Natural killer cell (primary cell): Measurements from ENCODE around the gene MYO15B. TPM values are rescaled to one million over a fixed set of nuclear protein-coding genes. Genes with fewer than 3 reads are reported as not detected.

Experiments used
- ATAC-seq, 3 donors: fragments of 150-1000 bp in 2 of 3; fragments of 200-7000 bp in 1 of 3; cut with Tn5 transposase; 1 replicate in 1 of 3; 2 replicates in 2 of 3; pipeline ENCODE4 v1.10.0; 2021; ENCODE audit warnings: mild to moderate bottlenecking in 2 of 3, moderate library complexity in 2 of 3
- DNase-seq, 2 donors: peaks; one replicate each; pipeline versions ENCODE4 v3.0.0 to v3.0.0-alpha.2; 2013 to 2021; ENCODE audit warnings: mixed read lengths in 1 of 2
- H3K27ac ChIP-seq: one replicate; pipeline ENCODE4 v1.5.1; 2013; ENCODE audit warnings: mild to moderate bottlenecking, low read length
- H3K27me3 ChIP-seq: one replicate; pipeline ENCODE4 v1.6.1; 2013; ENCODE audit warnings: low read length; ENCODE audit not compliant: control insufficient read depth, insufficient read depth
- H3K36me3 ChIP-seq: one replicate; pipeline ENCODE4 v1.6.1; 2013; ENCODE audit warnings: low read length; ENCODE audit not compliant: control insufficient read depth, insufficient read depth
- H3K4me1 ChIP-seq: one replicate; pipeline ENCODE4 v1.6.1; 2013; ENCODE audit warnings: low read length; ENCODE audit not compliant: control insufficient read depth, insufficient read depth
- H3K4me3 ChIP-seq: one replicate; pipeline ENCODE4 v1.5.1; 2013; ENCODE audit warnings: low read length
- H3K9me3 ChIP-seq: one replicate; pipeline ENCODE4 v1.6.1; 2013; ENCODE audit warnings: low read length; ENCODE audit not compliant: control insufficient read depth, insufficient read depth
- H3K27ac Mint-ChIP-seq, 2 donors: one replicate each; pipeline ENCODE4 v1.8.0; 2022; ENCODE audit warnings: mild to moderate bottlenecking in 2 of 2, mixed read lengths in 2 of 2, moderate library complexity in 1 of 2
- H3K27me3 Mint-ChIP-seq, 2 donors: one replicate each; pipeline ENCODE4 v1.8.0; 2022; ENCODE audit warnings: low read depth in 2 of 2, mixed read lengths in 2 of 2
- H3K36me3 Mint-ChIP-seq: one replicate; pipeline ENCODE4 v1.8.0; 2022; ENCODE audit warnings: mixed read lengths
- H3K4me1 Mint-ChIP-seq, 2 donors: one replicate each; pipeline ENCODE4 v1.8.0; 2022; ENCODE audit warnings: mixed read lengths in 2 of 2
- H3K4me3 Mint-ChIP-seq: one replicate; pipeline ENCODE4 v1.8.0; 2022; ENCODE audit warnings: mild to moderate bottlenecking, moderate library complexity, mixed read lengths
- H3K9me3 Mint-ChIP-seq, 2 donors: one replicate each; pipeline ENCODE4 v1.8.0; 2022; ENCODE audit warnings: mixed read lengths in 2 of 2
- WGBS: methylation state at CpG from one replicate; pipeline ENCODE4 v1.1.7; 2013; ENCODE audit warnings: missing lambda C conversion rate; ENCODE audit not compliant: insufficient coverage; 5-methylcytosine and 5-hydroxymethylcytosine counted together
- intact Hi-C: fragments of 100-400 bp; cut with micrococcal nuclease; formaldehyde crosslinking; loops from one replicate; pipeline ENCODE4 v1.14.2; 2022
- total RNA-seq, 4 donors: library from RNA; stranded (reverse); fragments of 120-200 nt in 1 of 4; gene quantifications; one replicate each; pipeline versions ENCODE4 v1.2.3 to v1.2.4, GENCODE V29; 2013 to 2022
- TF ChIP-seq, protein P1 (sequence below): fragments of 200-600 bp; IDR thresholded peaks from one replicate; pipeline ENCODE4 v1.8.0; 2022; ENCODE audit warnings: antibody characterized with exemption

MYO15B gene
- total RNA-seq, 3 donors from 2014 or later (not counting 1 experiment from before 2014, with no cell fraction given): 336 to 372 (median 339) TPM

DNA sequence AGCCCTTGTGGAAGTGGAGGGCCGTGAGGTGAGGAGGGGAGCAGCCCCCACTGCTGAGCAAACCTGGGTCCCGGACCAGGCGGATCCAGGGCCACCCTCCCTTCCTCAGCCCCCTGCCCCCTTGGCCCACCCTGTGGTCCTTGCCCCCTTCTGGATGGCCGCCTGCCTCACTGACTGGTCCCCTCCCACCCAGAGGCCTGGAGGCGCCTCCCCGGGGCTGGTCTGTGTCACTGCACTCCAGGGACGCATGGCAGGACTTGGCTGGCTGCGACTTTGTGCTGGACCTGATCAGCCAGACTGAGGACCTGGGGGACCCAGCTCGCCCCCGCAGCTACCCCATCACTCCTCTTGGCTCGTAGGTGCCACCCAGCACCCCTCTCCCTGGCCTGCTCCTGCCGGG lies 26.4 kb downstream of the MYO15B start:
- 92% methylated on average over 12 of the region's 12 CpGs for WGBS

DNA sequence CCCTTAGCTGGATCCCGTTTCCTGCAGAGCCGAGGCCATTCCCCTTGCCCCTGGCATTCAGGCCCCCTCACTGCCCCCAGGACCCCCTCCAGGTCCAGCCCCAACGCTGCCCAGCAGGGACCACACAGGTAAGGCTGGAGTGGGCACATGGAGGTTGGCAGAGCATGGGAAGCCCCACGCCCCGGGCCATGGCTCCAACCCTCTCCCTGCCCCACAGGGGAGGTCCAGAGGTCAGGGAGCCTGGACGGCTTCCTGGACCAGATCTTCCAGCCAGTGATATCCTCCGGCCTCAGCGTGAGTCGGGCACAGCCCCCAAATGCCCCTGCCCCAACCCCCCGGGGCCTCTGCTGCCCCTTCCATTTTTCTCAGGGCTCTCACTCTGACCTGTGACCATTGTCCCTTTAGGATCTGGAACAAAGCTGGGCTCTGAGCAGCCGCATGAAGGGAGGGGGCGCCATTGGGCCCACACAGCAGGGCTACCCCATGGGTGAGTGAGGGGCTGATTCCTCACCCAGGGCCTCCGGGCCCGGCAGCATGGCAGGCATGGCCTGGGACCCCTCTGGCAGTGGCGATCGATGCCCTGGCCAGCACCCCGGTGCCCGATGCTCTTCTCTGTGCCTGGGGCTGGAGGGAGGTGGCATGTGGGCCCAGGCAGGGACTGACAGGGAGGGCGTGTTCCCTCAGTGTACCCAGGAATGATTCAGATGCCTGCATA lies 27.1 kb downstream of the MYO15B start:
- Mint-ChIP-seq H3K4me3 (no peak overlapping the region), H3K36me3 (no peaks in the 10 kb centered on the region), H3K27me3 (no peaks in the 10 kb centered on the region), H3K27ac (no peak overlapping the region), H3K4me1 (no peaks in the 10 kb centered on the region), H3K9me3 (no peaks in the 10 kb centered on the region)
- no peak overlapping the region for H3K27ac ChIP-seq
- TF ChIP-seq, protein P1, sequence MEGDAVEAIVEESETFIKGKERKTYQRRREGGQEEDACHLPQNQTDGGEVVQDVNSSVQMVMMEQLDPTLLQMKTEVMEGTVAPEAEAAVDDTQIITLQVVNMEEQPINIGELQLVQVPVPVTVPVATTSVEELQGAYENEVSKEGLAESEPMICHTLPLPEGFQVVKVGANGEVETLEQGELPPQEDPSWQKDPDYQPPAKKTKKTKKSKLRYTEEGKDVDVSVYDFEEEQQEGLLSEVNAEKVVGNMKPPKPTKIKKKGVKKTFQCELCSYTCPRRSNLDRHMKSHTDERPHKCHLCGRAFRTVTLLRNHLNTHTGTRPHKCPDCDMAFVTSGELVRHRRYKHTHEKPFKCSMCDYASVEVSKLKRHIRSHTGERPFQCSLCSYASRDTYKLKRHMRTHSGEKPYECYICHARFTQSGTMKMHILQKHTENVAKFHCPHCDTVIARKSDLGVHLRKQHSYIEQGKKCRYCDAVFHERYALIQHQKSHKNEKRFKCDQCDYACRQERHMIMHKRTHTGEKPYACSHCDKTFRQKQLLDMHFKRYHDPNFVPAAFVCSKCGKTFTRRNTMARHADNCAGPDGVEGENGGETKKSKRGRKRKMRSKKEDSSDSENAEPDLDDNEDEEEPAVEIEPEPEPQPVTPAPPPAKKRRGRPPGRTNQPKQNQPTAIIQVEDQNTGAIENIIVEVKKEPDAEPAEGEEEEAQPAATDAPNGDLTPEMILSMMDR: no peak
- ATAC-seq: no peak
- WGBS: 94% methylated on average over 19 of the region's 19 CpGs
- intact Hi-C loops: no loop called here
- H3K9me3 ChIP-seq: no peaks in the 10 kb centered on the region
- H3K27me3 ChIP-seq: no peaks in the 10 kb centered on the region
- H3K4me1 ChIP-seq: peaks cover 7% of the 10 kb centered on the region
- peaks cover 54% of the 10 kb centered on the region for H3K36me3 ChIP-seq
- no peak overlapping the region for H3K4me3 ChIP-seq
- no peak for DNase-seq

More for the DNA sequence above, 26.4 kb downstream of the MYO15B start:
- H3K27me3 ChIP-seq: no peaks in the 10 kb centered on the region
- Mint-ChIP-seq H3K9me3 (no peaks in the 10 kb centered on the region), H3K27ac (no peak overlapping the region), H3K4me1 (no peaks in the 10 kb centered on the region), H3K27me3 (no peaks in the 10 kb centered on the region), H3K4me3 (no peak overlapping the region), H3K36me3 (no peaks in the 10 kb centered on the region)
- no peak overlapping the region for H3K4me3 ChIP-seq
- no peaks in the 10 kb centered on the region for H3K9me3 ChIP-seq
- intact Hi-C loops: no loop called here
- no peak overlapping the region for H3K27ac ChIP-seq
- DNase-seq: no peak
- H3K36me3 ChIP-seq: peaks cover 51% of the 10 kb centered on the region
- TF ChIP-seq, protein P1: no peak
- peaks cover 7% of the 10 kb centered on the region for H3K4me1 ChIP-seq
- no peak for ATAC-seq

DNA sequence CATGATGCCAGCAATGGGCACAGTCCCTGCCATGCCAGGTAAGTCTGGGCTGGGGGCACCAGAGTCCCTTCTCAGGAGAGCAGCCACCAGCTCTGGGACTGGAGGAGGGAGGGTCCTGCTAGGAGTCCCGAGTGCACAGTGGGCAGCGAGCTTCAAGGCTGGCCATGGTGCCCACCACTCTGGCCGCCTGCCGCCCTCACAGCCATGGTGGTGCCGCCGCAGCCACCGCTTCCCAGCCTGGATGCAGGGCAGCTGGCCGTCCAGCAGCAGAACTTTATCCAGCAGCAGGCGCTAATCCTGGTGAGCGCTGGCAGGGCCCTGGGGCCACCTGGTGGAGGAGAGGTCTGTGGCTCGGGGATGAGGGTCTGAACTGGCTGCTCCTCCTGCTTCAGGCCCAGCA lies 27.7 kb downstream of the MYO15B start:
- Mint-ChIP-seq H3K27ac (no peak overlapping the region), H3K27me3 (no peaks in the 10 kb centered on the region), H3K36me3 (no peaks in the 10 kb centered on the region), H3K4me1 (no peaks in the 10 kb centered on the region), H3K4me3 (no peak overlapping the region), H3K9me3 (no peaks in the 10 kb centered on the region)
- intact Hi-C loops: no loop called here
- no peak overlapping the region for H3K27ac ChIP-seq
- no peak for DNase-seq
- H3K4me3 ChIP-seq: no peak overlapping the region
- TF ChIP-seq, protein P1: no peak
- no peak for ATAC-seq
- H3K36me3 ChIP-seq: peaks cover 60% of the 10 kb centered on the region
- H3K4me1 ChIP-seq: peaks cover 7% of the 10 kb centered on the region
- 93% methylated on average over 11 of the region's 11 CpGs for WGBS
- no peaks in the 10 kb centered on the region for H3K9me3 ChIP-seq
- H3K27me3 ChIP-seq: no peaks in the 10 kb centered on the region
